ENCODE data around the gene MOCS2.

MOCS2 gene

DNA sequence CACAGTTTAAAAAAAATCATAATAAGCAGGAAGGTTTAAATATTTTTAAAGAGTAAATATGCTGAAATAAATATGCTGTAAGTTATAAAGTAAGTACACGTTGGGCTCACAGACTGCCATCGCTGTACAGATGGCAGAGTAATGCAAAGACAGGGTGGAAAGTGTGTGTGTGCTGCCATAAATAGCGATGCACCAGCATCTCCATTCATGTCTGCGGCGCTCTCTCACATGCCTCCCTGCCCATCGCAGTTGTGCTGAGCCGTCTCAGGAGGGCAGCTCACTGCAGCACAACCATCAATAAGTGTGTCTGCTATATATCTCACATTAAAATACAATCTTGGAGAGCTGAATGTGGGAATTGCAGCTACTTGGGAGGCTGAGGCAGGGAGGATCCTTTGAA is 14.3 kb downstream of the MOCS2 start:
- DNase-seq = no peak

DNA sequence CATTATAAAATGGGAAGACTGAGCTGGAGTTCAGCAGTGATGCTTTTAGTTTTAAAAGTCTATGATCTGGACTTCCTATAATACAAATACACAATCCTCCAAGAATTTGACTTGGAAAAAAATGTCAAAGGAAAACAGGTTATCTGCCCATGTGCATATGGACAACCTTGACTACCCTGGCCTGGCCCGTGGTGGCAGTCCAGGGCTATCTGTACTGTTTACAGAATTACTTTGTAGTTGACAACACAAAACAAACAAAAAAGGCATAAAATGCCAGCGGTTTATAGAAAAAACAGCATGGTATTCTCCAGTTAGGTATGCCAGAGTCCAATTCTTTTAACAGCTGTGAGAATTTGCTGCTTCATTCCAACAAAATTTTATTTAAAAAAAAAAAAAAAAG is 17.3 kb downstream of the MOCS2 start:
- DNase-seq = no peak

DNA sequence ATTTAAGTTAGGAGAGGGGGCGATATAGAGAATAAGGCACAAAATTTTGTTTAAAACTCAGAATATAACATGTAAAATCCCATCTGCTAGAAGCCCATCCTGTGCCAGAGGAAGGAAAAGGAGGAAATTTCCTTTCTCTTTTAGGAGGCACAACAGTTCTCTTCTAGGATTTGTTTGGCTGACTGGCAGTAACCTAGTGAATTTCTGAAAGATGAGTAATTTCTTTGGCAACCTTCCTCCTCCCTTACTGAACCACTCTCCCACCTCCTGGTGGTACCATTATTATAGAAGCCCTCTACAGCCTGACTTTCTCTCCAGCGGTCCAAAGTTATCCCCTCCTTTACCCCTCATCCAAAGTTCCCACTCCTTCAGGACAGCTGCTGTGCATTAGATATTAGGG is 18.3 kb downstream of the MOCS2 start:
- DNase-seq = no peak

DNA sequence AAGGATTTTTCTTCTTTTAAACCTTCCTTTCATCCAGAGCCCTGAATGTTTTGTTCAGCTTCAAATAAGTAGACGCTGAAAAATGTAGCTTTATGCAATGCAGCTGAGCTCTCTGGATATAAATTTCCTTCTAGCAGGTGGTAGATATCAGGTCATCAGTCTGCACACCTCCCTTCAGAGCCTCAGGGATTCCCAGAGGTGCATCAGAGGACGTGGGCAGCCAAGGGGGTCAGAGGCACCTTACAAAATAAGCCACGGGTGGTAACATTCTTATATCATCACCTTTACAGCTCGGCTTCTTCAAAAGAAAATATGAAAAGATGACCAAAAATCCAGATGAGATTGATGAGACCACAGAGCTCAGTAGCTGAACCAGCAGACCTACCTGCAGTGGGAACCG is 19.3 kb downstream of the MOCS2 start:
- DNase-seq = no peak

DNA sequence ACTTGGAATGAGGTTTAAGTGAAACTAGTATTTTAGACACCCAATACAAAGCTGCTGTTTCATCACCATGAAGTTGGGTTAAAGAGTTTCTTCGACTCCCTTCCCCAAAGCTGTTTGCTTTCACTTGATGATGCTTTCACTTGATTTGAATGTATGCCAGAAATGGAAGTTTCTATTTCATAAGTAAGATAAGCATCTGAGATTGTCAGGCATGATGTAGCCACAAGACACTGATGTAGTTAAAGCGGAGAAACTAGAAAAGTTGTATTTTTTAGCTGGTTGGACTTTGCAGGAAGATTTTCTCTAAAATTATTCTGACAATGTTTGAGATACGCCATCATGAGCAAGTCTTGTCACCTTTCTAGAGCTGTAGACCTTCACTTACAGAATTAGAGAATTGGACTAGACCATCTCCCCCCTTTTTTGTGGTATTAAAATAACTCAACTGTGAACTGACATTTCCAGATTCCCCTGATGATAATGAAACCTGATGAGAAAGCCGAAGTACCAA is 20.0 kb downstream of the MOCS2 start:
- no peak for DNase-seq

DNA sequence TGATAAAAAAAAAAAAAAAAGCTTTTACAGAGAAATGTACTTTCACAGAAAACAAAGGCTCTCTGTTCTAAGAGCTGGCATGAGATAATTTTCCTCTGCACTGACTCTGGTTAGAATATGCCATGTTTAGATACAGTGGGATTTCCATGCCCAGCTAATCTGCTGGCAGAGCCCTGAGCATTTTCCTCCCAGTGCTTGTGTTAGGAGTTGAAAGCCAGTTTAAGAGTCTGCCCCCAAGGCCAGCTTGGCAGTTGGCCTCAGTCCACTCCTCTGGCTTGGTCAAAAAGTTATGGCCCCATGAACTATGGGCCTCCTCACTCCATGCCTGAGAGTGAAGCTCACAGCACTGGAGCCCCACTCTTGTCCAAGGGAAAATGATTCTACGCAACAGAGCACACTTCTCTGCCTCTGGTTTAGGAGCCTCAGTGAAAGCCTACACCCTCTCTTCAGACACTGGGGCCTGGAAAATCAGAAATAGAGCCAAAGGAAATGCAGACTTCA is 21.9 kb downstream of the MOCS2 start:
- peak in 47 of 56 donors; percentile 5 to 79 (median 49) for DNase-seq

DNA sequence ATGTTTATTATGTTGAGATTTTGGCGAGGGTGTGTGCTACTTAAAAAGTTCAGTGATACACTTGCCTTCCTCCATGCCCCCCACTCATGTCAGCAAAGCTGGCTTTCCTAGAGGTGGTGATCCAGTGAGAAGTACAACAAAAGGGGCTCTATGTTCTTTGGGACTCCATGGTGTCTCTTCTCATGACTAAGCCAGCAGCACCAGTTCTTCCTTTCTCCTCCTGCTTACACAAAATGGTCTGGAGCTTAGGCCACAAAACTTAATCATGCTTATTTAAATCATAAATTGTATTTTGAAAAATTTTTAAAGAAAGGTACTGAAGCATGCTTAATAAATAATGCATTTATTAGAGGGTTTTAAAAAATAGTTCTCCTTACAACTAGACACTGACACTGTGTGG is 22.4 kb downstream of the MOCS2 start:
- DNase-seq = peak in 7 of 56 donors; percentile 2 to 21 (median 6)

DNA sequence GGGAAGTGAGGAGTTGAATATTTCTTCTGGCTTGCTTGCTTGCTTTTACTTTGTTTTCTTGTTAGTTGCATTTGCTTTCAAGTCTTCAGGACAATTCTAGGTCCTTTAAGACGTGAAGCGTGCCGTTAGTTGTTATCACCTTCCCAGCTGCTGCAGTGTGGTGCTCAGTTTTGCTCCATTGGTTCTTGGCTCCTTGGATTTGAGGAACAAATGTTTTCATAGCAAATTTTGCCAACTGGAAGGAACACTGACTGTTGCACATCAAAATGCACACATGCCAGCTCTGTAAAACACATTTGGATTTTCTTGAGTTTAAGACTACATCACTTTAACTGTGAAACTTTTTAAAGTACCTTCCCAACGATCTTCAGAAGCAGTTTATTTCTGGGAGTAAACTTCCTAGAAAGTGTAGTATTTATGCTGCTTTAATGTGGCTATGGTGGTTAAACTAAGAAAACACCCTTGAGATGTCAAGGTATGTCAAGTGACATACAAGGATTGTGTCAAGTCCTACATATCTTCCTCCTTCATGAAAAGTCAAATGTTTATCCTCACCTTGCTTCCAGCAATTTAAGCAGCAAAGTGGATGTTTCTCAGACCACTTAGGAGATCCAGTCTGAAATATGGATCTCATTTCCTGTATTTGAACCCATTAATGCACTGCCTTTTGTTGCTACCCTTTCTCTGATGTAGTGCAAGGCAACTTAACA is 24.9 kb downstream of the MOCS2 start:
- no peak for DNase-seq

DNA sequence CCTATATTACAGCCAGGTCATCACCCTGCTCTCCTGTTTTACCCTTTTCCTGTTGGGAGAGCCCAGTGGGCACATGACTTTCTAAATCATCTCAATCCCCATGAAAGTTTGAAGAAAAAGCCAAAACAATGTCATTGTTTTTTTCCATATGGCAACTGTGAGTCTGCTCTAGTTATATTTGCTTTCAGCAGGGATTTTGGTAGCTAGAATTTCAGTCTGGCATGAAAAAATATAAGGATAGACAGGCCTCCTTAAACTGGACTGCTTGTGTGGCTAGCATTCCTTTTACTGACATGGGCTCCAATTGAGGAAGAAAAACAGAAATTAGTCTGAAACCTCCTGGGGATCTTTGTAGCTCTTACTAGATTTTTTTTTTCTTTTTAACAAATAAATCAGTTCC is 25.6 kb downstream of the MOCS2 start:
- DNase-seq = no peak

DNA sequence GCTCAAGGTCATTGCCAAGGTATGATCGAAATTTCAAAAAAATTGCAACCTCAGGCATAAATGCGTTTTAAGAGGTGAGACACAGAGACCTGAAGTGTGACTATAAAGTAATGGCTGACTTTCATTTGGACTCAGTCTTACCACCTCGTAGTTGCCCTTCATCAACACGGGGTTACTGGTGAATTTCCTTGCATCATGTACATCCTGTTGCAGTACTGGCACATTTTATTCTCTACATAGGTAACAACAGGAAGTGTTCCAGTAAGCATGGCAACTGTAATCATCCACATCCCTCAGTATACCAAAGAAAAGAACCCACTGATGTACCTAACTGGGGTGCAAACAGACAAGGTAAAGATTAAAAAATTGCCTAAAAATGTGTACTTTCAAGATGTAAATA is 29.3 kb downstream of the MOCS2 start:
- no peak for DNase-seq

DNA sequence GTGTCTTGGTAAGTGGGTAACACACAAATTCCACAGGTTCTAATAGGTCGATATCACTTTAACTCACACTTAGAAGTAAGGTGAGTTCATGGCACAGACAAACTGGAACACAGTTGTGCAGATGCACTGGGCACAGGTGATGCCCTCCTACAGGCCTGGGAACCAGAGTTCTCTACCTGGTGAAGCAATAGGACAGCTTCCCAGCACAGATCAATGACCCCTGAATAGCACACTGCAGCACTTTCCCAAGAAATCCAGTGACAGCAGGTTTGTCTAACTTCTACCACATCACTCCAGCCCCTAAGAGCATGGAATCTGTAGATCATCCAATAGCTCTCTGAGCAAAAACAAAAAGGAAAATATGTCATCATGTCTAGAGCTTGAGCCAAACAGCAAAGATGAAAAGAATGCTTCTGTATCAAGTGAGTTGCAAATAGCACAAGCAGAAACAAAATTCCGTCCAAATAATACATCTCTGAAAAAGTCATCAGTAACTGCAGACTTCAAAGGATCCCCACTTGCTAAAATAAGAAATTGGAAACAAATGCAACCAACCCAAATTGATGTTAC is 33.5 kb downstream of the MOCS2 start:
- no peak for DNase-seq

DNA sequence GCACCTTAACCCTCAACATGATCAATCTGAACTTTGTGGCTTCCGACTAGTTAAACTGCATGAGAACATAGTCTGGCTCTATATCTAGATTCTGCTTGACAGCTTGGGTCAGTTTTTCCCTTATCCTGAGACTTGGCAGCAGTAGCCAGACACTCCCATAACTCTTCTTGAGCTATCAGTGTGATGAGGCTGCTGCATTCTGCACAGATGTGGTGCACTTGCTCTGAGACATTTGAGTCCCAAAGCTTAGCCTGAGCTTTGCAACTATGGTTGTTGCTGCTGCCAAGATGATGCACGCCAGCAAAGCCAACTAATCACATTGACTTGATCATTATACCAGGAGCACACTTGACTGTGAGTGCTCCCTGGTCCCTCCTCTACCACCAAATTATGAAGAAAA is 36.2 kb downstream of the MOCS2 start:
- no peak for DNase-seq

DNA sequence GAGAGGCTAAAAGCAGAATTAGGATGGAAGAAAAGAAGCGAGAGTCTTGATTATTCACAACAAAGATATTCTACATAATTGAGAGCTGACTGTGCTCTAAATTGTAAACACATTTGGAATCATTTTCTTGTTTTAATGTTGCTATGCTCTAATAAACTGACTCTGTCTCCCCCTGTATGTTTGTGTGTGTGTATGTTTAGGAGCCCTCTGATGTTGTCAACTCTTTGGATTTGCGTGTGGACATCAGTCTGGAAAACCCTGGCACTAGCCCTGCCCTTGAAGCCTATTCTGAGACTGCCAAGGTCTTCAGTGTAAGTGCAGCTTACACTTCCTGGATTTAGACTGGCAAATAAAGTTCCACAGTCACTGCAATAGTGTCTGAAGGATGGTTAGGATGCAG is 37.8 kb downstream of the MOCS2 start:
- no peak for DNase-seq

DNA sequence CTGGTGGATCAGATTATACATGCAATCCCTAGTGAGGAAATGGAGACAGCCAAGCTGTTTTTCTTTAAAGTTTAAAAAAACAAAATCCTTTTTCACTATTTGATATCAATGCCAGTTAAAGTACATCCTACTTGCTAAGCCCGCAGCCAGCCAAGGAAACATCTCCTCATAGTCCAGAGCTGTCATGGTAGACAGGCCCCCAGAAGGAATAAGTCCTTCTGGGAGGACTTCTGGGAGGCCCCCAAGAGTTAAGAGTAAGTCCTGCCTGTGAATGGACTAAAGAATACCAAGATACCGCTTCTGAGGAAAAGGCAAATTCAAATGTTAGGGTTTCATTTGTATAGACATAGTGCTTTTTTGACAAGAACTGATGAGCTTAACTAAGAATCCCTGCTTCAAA is 38.3 kb downstream of the MOCS2 start:
- no peak for DNase-seq

DNA sequence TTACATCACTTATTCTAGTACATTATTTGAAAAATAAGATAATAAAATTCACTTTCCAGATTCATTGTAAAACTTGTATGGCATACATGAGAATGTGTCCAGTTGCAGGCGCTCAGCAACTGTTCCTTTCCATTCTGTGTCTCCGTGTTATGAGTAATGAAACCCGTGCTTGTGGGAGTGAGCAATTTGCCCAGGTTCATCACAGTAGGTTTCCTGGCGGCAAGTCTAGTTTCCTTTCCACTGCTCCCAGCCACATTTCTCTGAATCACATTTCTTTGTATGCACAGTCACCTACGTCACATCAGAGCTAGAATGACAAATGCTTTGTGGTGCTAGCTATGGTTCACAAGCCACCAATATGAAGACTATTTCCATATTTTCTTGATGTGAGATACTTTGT is 39.9 kb downstream of the MOCS2 start:
- DNase-seq = peak in 6 of 56 donors; percentile 1 to 43 (median 4)

DNA sequence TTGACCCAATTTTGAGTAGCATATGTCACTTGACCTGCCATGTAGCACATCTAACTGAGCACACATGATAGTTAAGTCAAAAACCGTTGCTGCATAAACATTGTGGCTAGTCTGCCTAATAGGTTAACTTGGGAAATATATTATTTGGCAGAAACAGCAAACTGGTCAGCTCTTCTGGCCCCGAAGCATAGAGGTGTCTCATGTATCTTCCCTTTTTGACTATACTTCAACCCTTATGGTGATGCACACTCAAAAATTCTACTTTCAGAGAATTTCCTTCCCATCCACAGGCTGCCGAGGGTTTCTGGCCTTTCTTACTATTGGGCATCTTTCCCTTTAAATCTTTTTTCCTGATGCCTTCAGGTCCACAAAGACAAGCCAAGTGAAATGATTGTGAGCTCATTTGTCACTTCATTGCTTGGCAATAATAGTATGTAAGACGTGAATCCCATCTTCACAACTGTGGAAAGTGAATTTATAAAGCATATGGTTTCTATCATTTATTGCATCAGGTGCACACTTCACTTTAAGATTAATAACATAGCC is 41.2 kb downstream of the MOCS2 start:
- DNase-seq = no peak

DNA sequence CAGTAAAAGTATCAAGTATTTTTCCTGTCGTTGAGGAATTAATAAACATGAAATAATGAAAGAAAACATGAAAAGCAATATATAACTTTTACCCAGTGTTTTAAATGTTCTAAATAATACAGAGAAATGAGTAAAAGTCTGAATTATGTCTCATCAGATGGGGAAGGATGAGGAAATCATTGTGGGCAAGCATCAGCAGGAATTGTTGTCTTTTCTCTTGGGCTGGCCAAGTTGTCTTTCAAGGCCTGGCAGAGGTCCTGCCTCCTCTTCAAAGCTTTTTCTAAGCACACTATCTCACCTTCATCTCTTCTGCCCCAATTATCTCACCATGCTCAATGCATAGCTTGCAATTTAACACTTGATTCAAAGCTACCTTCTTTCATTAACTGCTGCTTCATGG is 41.9 kb downstream of the MOCS2 start:
- DNase-seq = no peak

DNA sequence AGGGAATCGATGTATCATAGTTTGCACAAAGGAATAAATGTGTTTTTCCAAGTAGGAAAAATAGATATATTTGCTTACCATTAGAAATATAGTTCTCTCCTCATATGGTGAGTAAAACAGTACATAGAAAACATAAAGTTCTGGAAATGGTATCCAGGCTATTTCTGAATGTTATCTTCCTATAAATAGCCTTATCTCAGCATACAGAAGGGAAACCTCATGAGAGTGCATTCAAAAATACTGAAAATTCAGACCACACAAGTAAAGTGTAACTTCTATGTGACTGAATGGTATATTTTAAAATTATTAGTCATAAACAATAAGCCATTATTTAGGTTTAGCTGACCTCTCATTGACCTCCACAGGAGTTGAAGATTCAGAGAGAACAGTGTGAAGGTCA is 43.5 kb downstream of the MOCS2 start:
- DNase-seq = no peak

DNA sequence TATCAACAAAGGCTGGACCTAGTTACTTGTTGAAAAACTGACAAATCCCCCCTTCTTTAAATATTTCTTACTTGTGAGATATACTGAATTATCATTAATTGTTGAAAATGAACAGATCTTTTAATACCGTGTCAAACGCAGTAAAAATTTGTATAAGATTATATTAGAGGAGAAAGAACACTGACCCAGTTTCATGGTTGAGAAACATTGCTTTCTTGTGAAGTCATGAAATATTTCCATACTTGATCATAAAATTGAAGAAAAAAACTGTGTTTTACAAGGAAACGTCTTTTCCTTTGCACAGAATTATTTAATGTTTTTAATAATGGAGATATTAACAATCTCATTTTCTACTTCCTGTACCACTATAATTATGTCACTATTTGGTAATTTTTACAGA is 45.8 kb downstream of the MOCS2 start:
- DNase-seq = no peak

DNA sequence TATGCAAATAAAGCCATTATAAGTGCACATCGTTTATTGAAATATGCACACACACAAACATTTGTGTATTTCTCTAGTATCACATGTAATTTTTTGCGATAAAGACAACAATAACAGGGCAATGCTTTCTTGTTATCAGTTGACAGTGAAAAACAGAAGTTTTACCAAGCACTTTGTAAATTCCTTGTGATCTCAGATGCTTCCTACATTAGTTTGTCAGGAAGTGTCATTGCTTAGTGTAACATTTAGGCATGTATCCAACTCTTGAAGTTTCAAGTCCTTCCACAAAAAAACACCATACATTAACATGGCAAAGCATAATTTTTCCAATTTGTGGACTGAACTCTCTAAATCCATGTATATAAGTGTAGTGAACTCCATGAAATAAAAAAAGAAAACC is 46.4 kb downstream of the MOCS2 start:
- no peak for DNase-seq

DNA sequence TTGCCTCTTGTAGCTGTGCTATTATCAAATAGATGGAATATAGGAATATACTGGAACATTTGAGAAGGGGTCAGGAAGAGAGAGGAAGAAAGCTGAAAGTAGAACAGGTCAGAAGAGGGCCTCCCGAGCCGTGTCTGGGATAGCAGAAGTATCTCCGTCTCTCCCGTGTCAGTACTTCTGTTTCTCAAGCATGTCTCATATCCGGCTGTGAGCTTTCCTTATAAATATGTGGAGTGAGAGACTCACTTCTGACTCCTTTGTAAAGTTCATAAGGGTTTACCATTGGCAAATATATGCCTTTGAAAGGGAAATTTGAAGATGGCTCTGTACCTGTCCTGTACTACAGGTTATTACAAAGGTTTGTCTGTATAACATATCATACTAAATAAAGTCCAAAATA is 50.3 kb downstream of the MOCS2 start:
- no peak for DNase-seq

DNA sequence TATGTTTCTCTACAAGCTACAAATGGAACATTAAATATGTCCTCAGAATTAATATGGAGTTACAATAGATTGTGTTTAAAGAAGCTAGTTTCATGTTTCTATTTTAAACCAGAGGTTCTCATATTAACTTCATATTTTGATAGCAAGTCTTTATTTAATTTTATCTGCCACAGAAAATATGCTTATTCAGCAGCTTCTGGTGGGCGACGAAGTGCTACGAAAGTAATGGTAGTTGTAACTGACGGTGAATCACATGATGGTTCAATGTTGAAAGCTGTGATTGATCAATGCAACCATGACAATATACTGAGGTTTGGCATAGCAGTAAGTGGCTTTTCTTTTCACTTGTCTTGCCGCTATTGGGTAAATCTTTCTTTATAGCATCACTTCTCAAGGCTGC is 54.2 kb downstream of the MOCS2 start:
- DNase-seq = no peak

DNA sequence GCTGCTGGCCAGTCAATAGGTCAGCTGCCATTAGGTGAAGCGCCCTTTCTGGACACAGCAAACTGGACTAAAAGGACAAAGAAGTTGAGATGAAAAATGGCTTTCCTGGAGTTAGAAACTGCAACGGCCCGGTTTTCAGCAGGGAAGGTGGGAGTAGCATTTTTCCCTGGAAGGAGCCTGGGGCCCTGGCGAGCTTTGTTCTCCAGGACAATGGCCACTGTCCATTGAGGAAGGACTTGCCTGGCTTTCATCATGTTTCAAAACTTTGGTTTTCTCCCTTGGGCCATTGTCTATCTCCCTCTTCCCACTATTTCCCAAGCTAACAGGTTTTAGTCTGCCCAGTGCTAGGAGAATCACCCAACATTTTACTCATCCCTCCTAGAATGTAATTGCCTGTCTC is 56.2 kb downstream of the MOCS2 start:
- no peak for DNase-seq

Measured in nucleus accumbens (tissue), 56 donors.